ENCODE data around the gene MYCBP2.

DNA sequence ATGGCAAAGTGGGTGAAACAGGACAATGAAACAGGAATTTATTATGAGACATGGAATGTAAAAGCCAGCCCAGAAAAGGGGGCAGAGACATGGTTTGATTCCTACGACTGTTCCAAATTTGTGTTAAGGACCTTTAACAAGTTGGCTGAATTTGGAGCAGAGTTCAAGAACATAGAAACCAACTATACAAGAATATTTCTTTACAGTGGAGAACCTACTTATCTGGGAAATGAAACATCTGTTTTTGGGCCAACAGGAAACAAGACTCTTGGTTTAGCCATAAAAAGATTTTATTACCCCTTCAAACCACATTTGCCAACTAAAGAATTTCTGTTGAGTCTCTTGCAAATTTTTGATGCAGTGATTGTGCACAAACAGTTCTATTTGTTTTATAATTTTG lies 326.4 kb downstream of the MYCBP2 start:
- TF ChIP-seq ZNF830 (tag by site-specific recombination; IDR thresholded peaks at IDR 0.05; ENCODE audit: low read depth) (no peak), ZNF629 (tag by site-specific recombination; IDR thresholded peaks at IDR 0.05) (no peak), ZNF404 (tag by site-specific recombination; IDR thresholded peaks at IDR 0.05) (no peak), ZNF600 (tag by site-specific recombination; IDR thresholded peaks at IDR 0.05) (no peak), ZNF658 (tag by site-specific recombination; IDR thresholded peaks at IDR 0.05) (no peak), ZNF544 (tag by site-specific recombination; IDR thresholded peaks at IDR 0.05) (no peak)
- TF ChIP-seq, protein P1, sequence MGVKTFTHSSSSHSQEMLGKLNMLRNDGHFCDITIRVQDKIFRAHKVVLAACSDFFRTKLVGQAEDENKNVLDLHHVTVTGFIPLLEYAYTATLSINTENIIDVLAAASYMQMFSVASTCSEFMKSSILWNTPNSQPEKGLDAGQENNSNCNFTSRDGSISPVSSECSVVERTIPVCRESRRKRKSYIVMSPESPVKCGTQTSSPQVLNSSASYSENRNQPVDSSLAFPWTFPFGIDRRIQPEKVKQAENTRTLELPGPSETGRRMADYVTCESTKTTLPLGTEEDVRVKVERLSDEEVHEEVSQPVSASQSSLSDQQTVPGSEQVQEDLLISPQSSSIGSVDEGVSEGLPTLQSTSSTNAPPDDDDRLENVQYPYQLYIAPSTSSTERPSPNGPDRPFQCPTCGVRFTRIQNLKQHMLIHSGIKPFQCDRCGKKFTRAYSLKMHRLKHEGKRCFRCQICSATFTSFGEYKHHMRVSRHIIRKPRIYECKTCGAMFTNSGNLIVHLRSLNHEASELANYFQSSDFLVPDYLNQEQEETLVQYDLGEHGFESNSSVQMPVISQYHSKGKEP (tag by site-specific recombination; IDR thresholded peaks at IDR 0.05): no peak
- TF ChIP-seq, protein P2, sequence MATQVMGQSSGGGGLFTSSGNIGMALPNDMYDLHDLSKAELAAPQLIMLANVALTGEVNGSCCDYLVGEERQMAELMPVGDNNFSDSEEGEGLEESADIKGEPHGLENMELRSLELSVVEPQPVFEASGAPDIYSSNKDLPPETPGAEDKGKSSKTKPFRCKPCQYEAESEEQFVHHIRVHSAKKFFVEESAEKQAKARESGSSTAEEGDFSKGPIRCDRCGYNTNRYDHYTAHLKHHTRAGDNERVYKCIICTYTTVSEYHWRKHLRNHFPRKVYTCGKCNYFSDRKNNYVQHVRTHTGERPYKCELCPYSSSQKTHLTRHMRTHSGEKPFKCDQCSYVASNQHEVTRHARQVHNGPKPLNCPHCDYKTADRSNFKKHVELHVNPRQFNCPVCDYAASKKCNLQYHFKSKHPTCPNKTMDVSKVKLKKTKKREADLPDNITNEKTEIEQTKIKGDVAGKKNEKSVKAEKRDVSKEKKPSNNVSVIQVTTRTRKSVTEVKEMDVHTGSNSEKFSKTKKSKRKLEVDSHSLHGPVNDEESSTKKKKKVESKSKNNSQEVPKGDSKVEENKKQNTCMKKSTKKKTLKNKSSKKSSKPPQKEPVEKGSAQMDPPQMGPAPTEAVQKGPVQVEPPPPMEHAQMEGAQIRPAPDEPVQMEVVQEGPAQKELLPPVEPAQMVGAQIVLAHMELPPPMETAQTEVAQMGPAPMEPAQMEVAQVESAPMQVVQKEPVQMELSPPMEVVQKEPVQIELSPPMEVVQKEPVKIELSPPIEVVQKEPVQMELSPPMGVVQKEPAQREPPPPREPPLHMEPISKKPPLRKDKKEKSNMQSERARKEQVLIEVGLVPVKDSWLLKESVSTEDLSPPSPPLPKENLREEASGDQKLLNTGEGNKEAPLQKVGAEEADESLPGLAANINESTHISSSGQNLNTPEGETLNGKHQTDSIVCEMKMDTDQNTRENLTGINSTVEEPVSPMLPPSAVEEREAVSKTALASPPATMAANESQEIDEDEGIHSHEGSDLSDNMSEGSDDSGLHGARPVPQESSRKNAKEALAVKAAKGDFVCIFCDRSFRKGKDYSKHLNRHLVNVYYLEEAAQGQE (tag by site-specific recombination; IDR thresholded peaks at IDR 0.05): no peak

All from HEK293 (cell line).